GM12865 (cell line): Measurements from ENCODE around the gene HERC4.
A peak's percentile ranks its signal among the peaks of the same experiment; 100 is the strongest.
"Not testable (repeated sequence)": the region's sequence is repeated elsewhere in the genome, so short reads cannot be mapped to it uniquely, and the experiment has no call there.

Experiments used
- DNase-seq: peaks from one replicate; pipeline ENCODE4 v3.0.0; 2010; ENCODE audit warnings: low read depth
- H3K4me3 ChIP-seq: 2 replicates; pipeline ENCODE4 v1.5.1; 2011; ENCODE audit warnings: mild to moderate bottlenecking, low read depth, low read length, control low read depth
- TF ChIP-seq, protein P1 (sequence below): IDR thresholded peaks from 2 replicates; pipeline ENCODE4 v1.5.1; 2011; ENCODE audit warnings: low read length, control low read depth, low read depth, inconsistent platforms; ENCODE audit not compliant: insufficient read depth; ENCODE audit errors: missing control alignments

HERC4 gene

DNA sequence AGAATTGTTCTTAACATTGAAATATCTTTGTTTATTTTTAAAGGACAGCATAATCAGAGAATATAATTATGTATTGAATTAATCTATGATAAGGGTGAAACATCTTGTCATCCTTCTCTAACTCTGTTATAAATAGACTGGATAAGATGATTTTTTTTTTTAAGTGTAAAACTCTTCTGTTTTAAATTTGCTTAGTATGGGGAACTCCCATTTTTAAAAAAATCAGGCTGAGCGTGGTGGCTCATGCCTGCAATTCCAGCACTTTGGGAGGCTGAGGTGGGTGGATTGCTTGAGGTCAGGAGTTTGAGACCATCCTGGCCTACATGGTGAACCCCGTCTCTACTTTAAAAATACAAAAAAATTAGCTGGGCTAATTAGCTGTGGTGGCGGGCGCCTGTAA is 9.4 kb upstream of the HERC4 start:
- H3K4me3 ChIP-seq = no peak overlapping the region
- no peak for DNase-seq
- TF ChIP-seq, protein P1, sequence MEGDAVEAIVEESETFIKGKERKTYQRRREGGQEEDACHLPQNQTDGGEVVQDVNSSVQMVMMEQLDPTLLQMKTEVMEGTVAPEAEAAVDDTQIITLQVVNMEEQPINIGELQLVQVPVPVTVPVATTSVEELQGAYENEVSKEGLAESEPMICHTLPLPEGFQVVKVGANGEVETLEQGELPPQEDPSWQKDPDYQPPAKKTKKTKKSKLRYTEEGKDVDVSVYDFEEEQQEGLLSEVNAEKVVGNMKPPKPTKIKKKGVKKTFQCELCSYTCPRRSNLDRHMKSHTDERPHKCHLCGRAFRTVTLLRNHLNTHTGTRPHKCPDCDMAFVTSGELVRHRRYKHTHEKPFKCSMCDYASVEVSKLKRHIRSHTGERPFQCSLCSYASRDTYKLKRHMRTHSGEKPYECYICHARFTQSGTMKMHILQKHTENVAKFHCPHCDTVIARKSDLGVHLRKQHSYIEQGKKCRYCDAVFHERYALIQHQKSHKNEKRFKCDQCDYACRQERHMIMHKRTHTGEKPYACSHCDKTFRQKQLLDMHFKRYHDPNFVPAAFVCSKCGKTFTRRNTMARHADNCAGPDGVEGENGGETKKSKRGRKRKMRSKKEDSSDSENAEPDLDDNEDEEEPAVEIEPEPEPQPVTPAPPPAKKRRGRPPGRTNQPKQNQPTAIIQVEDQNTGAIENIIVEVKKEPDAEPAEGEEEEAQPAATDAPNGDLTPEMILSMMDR = no peak

DNA sequence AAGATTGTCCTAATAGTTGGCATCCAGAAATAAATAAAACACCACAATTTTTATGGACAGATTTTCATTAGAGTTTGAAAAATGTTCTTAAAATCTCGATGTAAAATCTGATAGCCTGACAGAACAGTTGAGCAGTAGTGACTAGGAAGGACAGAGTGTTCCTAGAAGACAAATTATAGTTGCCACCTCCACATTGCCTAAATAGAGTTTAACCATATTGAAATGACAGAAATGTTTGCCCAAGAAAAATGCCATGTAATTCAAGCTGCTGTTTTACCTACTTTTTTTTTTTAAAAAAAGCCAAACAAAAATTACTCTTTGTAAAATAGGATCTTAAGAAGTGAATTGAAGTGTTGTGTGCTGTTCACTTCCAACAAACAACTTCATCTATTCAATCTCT is 8.9 kb upstream of the HERC4 start:
- H3K4me3 ChIP-seq = no peak overlapping the region
- TF ChIP-seq, protein P1 = no peak
- no peak for DNase-seq

DNA sequence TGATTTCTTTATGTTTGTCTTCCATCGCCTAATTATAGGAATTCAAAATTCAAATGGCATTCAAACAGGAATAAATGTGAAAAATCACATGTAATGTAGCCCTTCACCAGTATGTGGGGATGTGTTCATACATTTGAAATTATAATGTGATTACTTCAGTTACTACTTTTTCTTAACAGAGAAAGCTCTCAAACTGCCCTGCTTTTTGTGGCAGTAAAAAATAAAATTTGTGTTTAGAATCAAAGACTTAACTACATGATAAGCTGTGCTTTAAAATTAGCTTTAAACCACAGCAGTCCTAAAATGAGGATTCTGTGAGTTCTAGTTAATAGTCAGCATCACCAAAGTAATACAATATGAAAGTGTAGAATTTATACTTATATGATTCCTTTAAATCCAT is 7.8 kb upstream of the HERC4 start:
- TF ChIP-seq, protein P1 = peak; percentile 7
- no peak for DNase-seq
- no peak overlapping the region for H3K4me3 ChIP-seq

DNA sequence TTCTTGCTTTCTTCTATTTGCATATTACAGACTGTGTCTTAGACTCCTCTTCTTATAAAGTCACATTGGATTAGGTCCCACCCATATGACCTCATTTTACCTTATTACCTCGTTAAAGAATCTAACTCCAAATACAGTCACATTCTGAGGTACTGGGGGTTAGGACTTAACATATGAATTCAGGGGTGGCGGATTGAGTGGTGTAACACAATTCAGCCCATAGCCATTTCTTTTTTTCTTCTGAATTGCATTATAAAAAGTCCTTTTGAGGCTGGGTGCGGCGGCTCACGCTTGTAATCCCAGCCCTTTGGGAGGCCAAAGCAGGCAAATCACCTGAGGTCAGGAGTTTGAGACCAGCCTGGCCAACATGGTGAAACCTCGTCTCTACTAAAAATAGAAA is 6.8 kb upstream of the HERC4 start:
- H3K4me3 ChIP-seq = no peak overlapping the region
- TF ChIP-seq, protein P1 = no peak
- no peak for DNase-seq

DNA sequence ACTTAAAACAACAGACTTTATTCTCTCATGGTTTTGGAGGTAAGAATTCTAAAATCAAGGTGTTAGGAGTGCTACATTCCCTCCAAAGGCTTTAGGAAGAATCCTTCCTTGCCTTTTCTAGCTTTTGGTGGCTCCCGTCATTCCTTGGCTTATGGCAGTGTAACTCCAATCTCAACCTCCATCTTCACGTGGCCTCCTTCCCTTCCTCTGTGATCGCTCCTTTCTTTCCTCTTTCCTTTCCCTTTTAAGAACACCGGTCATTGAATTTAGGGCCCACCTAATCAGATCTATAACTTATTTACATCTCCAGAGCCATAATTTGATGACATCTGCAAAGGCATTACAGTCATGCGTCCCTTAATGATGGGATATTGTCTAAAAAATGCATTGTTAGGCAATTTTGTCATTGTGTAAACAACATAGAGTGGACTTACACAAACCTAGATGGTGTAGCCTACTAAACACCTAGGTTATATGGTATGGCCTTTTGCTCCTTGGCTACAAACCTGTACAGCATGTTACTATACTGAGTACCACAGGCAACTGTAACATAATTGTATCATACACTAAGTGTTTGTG is 5.9 kb upstream of the HERC4 start:
- TF ChIP-seq, protein P1 = no peak
- DNase-seq = no peak
- H3K4me3 ChIP-seq = no peak overlapping the region

DNA sequence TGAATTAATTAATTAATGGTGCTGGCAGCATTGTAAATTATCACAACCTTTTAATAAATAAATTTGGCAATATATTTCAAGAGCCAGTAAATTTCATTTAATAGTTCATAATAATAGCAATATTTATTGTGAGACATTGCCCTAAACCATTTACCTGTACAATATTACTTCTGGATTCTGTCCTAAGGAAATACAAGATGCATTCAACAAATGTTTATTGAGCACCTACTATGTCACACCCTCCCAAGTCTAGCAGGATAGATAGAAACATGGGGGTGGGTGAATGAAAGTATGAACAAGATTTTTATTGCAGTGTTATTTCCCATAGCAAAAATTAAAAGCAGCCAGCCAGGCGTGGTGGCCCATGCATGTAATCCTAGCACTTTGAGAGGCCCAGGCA is 4.4 kb upstream of the HERC4 start:
- H3K4me3 ChIP-seq = no peak overlapping the region
- DNase-seq = no peak
- TF ChIP-seq, protein P1 = no peak

DNA sequence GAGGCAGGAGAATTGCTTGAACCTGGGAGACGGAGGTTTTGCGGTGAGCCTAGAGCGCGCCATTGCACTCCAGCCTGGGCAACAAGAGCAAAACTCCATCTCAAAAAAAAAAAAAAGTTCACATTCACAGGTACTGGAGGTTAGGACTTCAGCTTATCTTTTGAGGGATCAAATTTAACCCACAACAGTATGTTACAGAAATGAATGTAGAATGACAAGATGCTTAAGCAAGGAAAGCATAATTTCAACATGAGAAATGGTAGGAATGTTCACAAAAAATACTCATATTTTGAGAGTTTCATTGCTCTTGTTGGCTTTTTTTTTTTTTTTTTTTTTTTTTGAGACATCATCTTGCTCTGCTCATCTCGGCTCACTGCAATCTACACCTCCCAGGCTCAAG is 1.9 kb upstream of the HERC4 start:
- no peak overlapping the region for H3K4me3 ChIP-seq
- TF ChIP-seq, protein P1 = no peak
- DNase-seq = no peak

DNA sequence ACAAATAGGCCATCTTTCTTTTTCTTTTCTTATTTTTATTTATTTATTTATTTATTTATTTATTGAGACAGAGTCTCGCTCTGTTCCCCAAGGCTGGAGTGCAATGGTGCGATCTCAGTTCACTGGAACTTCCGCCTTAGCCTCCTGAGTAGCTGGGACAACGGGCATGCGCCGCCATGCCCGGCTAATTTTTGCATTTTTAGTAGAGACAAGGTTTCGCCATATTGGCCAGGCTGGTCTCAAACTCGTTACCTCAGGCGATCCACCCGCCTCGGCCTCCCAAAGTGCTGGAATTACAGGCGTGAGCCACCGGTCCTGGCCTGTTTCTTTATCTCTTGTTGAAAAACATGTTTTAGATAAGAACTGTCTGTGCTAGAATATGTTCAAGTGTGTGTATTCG is 998 bp upstream of the HERC4 start:
- not testable (repeated sequence) for H3K4me3 ChIP-seq

More for the DNA sequence above, 998 bp upstream of the HERC4 start:
- DNase-seq = not testable (repeated sequence)
